HEK293 (cell line): Measurements from ENCODE around the gene IFNE.

Source experiments
- CTCF ChIA-PET: fragments of 350-600 bp; formaldehyde crosslinking; extraction: SDS; loops from one replicate; lab custom pipeline; 2021; ENCODE audit warnings: antibody characterized with exemption; lab: Yijun Ruan, JAX
- POLR2A ChIA-PET: fragments of 300-600 bp; formaldehyde crosslinking; extraction: SDS; loops from one replicate; lab custom pipeline; 2020; ENCODE audit warnings: antibody characterized with exemption, inconsistent platforms; lab: Yijun Ruan, JAX
- H3K27ac ChIP-seq: fragments of 200-500 bp; sonication (Bioruptor generic); 2 replicates; pipeline ENCODE4 v1.5.1; 2014; ENCODE audit warnings: low read depth, low read length, control low read depth, inconsistent platforms; ENCODE audit errors: extremely low read depth
- H3K36me3 ChIP-seq, 2 experiments: fragments of 200-500 bp in 1 of 2; sonication (Bioruptor generic) in 1 of 2; 1 replicate in 1 of 2; 2 replicates in 1 of 2; pipeline ENCODE4 v1.5.1; 2014 to 2017; ENCODE audit warnings: inconsistent platforms in 2 of 2, low read length in 2 of 2; ENCODE audit not compliant: control insufficient read depth in 2 of 2, insufficient read depth in 1 of 2
- H3K4me1 ChIP-seq: fragments of 200-500 bp; sonication (Bioruptor generic); 2 replicates; pipeline ENCODE4 v1.5.1; 2014; ENCODE audit warnings: mild to moderate bottlenecking, low read length, inconsistent platforms; ENCODE audit not compliant: control insufficient read depth, insufficient read depth
- H3K4me3 ChIP-seq: 2 replicates; pipeline ENCODE4 v1.5.1; 2011; ENCODE audit warnings: low read depth, mild to moderate bottlenecking, control low read depth, low read length, moderate library complexity
- H3K9me3 ChIP-seq: fragments of 200-500 bp; sonication (Bioruptor generic); 2 replicates; pipeline ENCODE4 v1.5.1; 2014; ENCODE audit warnings: low read depth, low read length, inconsistent platforms; ENCODE audit not compliant: control insufficient read depth, insufficient read depth
- FEZF1 ChIP-seq: fragments of 450-650 bp; formaldehyde crosslinking; IDR thresholded peaks from 2 replicates; pipeline ENCODE4 v1.5.1; 2016; ENCODE audit warnings: missing biosample characterization, missing genetic modification characterization
- GFI1B ChIP-seq: fragments of 450-650 bp; formaldehyde crosslinking; IDR thresholded peaks from 2 replicates; pipeline ENCODE4 v1.5.1; 2016; ENCODE audit warnings: missing biosample characterization, missing genetic modification characterization
- OVOL3 ChIP-seq: fragments of 450-650 bp; formaldehyde crosslinking; IDR thresholded peaks from 2 replicates; pipeline ENCODE4 v1.5.1; 2016; ENCODE audit warnings: missing biosample characterization, missing genetic modification characterization
- PRDM10 ChIP-seq: fragments of 450-650 bp; formaldehyde crosslinking; IDR thresholded peaks from 2 replicates; pipeline ENCODE4 v1.5.1; 2016; ENCODE audit warnings: missing biosample characterization, missing genetic modification characterization
- SCRT2 ChIP-seq: fragments of 450-650 bp; formaldehyde crosslinking; IDR thresholded peaks from 2 replicates; pipeline ENCODE4 v1.5.1; 2016; ENCODE audit warnings: missing biosample characterization, missing genetic modification characterization
- SP2 ChIP-seq: fragments of 450-650 bp; formaldehyde crosslinking; IDR thresholded peaks from 2 replicates; pipeline ENCODE4 v1.5.1; 2016; ENCODE audit warnings: missing biosample characterization, missing genetic modification characterization
- ZBTB48 ChIP-seq: fragments of 450-650 bp; formaldehyde crosslinking; IDR thresholded peaks from 2 replicates; pipeline ENCODE4 v1.5.1; 2016; ENCODE audit warnings: missing biosample characterization, missing genetic modification characterization
- ZBTB7A ChIP-seq: fragments of 450-650 bp; formaldehyde crosslinking; IDR thresholded peaks from 2 replicates; pipeline ENCODE4 v1.5.1; 2016; ENCODE audit warnings: low read depth, missing biosample characterization, missing genetic modification characterization
- ZNF121 ChIP-seq: fragments of 450-650 bp; formaldehyde crosslinking; IDR thresholded peaks from 2 replicates; pipeline ENCODE4 v1.5.1; 2016; ENCODE audit warnings: missing biosample characterization, missing genetic modification characterization
- ZNF132 ChIP-seq: fragments of 450-650 bp; formaldehyde crosslinking; IDR thresholded peaks from 2 replicates; pipeline ENCODE4 v1.5.1; 2017; ENCODE audit warnings: missing biosample characterization, missing genetic modification characterization, borderline replicate concordance
- ZNF133 ChIP-seq: fragments of 450-650 bp; formaldehyde crosslinking; IDR thresholded peaks from 2 replicates; pipeline ENCODE4 v1.5.1; 2016; ENCODE audit warnings: missing biosample characterization, missing genetic modification characterization
- ZNF302 ChIP-seq: fragments of 450-650 bp; formaldehyde crosslinking; IDR thresholded peaks from 2 replicates; pipeline ENCODE4 v1.5.1; 2016; ENCODE audit warnings: missing biosample characterization, missing genetic modification characterization, low read depth
- ZNF350 ChIP-seq: fragments of 450-650 bp; formaldehyde crosslinking; IDR thresholded peaks from 2 replicates; pipeline ENCODE4 v1.5.0; 2017; ENCODE audit warnings: missing biosample characterization, mild to moderate bottlenecking, missing genetic modification characterization
- ZNF354C ChIP-seq: fragments of 450-650 bp; formaldehyde crosslinking; IDR thresholded peaks from 2 replicates; pipeline ENCODE4 v1.5.1; 2016; ENCODE audit warnings: missing biosample characterization, missing genetic modification characterization, low read depth, borderline replicate concordance
- ZNF394 ChIP-seq: fragments of 450-650 bp; formaldehyde crosslinking; IDR thresholded peaks from 2 replicates; pipeline ENCODE4 v1.5.1; 2016; ENCODE audit warnings: missing biosample characterization, missing genetic modification characterization, mild to moderate bottlenecking, moderate library complexity, borderline replicate concordance
- ZNF404 ChIP-seq: fragments of 450-650 bp; formaldehyde crosslinking; IDR thresholded peaks from 2 replicates; pipeline ENCODE4 v1.5.1; 2017; ENCODE audit warnings: missing biosample characterization, missing genetic modification characterization
- ZNF426 ChIP-seq: fragments of 450-650 bp; formaldehyde crosslinking; IDR thresholded peaks from 2 replicates; pipeline ENCODE4 v1.5.1; 2017; ENCODE audit warnings: missing biosample characterization, missing genetic modification characterization, mild to moderate bottlenecking, inconsistent platforms, moderate library complexity
- ZNF530 ChIP-seq: fragments of 450-650 bp; formaldehyde crosslinking; IDR thresholded peaks from 2 replicates; pipeline ENCODE4 v1.5.1; 2016; ENCODE audit warnings: low read depth, missing biosample characterization, missing genetic modification characterization
- ZNF544 ChIP-seq: fragments of 450-650 bp; formaldehyde crosslinking; IDR thresholded peaks from 2 replicates; pipeline ENCODE4 v1.5.0; 2017; ENCODE audit warnings: missing biosample characterization, missing genetic modification characterization
- ZNF571 ChIP-seq: fragments of 450-650 bp; formaldehyde crosslinking; IDR thresholded peaks from 2 replicates; pipeline ENCODE4 v1.5.0; 2017; ENCODE audit warnings: missing biosample characterization, missing genetic modification characterization
- ZNF629 ChIP-seq: fragments of 450-650 bp; formaldehyde crosslinking; IDR thresholded peaks from 2 replicates; pipeline ENCODE4 v1.5.1; 2017; ENCODE audit warnings: missing biosample characterization, missing genetic modification characterization
- ZNF677 ChIP-seq: fragments of 450-650 bp; IDR thresholded peaks from 2 replicates; pipeline ENCODE4 v1.5.0; 2018; ENCODE audit warnings: missing biosample characterization, mild to moderate bottlenecking, missing genetic modification characterization, moderate library complexity
- TF ChIP-seq, protein P1 (sequence below): fragments of 450-650 bp; formaldehyde crosslinking; IDR thresholded peaks from 2 replicates; pipeline ENCODE4 v1.5.1; 2016; ENCODE audit warnings: missing biosample characterization, missing genetic modification characterization

IFNE gene

GRCh38 chr9:21513431-21513830, 31.3 kb upstream of the IFNE start:
- CTCF ChIA-PET, result no interaction called here

DNA sequence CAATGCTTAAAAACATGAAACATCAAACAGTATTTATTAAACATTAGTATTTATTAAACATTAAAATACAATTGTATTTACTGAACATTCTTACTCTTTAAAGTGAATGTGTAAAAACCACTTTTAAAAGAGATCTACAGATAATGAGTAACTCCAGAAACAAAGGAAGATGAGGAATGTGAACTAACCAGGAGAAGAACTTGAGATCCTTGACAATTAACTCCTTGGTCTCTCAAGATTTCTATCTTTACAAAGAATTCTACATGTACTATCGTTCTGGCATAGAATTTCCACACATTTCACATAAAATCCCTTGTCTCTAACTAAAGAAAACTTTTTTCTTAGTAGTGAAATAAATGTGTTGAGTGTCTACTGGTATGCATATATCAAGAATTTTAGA, 28.7 kb upstream of the IFNE start:
- H3K9me3 ChIP-seq, result no peaks in the 10 kb centered on the region
- TF ChIP-seq ZNF133 (no peak), ZNF404 (tag by site-specific recombination) (no peak), ZNF121 (tag by site-specific recombination) (no peak), ZNF354C (tag by site-specific recombination) (no peak), ZBTB48 (tag by site-specific recombination) (no peak), ZNF132 (tag by site-specific recombination) (no peak), ZBTB7A (tag by site-specific recombination) (no peak), ZNF629 (tag by site-specific recombination) (no peak), ZNF677 (tag by site-specific recombination) (no peak), ZNF426 (tag by site-specific recombination) (no peak), ZNF394 (no peak)
- TF ChIP-seq, all 188 proteins: peak for 0
- H3K4me3 ChIP-seq, result no peak overlapping the region
- H3K4me1 ChIP-seq, result peaks cover 5% of the 10 kb centered on the region
- ChIA-PET CTCF (interaction anchor here (1.7 kb wide), 1 partner anchor 45 kb away, joined by 8 read pairs; no protein-coding TSS in a partner anchor), POLR2A (no interaction called here)
- no peak overlapping the region for H3K27ac ChIP-seq
- H3K36me3 ChIP-seq, result no peaks in the 10 kb centered on the region

More at GRCh38 chr9:21513431-21513830, 31.3 kb upstream of the IFNE start:
- H3K27ac ChIP-seq, result no peak overlapping the region
- TF ChIP-seq ZNF530 (tag by site-specific recombination) (no peak), ZNF302 (tag by site-specific recombination) (no peak)
- TF ChIP-seq, protein P1, sequence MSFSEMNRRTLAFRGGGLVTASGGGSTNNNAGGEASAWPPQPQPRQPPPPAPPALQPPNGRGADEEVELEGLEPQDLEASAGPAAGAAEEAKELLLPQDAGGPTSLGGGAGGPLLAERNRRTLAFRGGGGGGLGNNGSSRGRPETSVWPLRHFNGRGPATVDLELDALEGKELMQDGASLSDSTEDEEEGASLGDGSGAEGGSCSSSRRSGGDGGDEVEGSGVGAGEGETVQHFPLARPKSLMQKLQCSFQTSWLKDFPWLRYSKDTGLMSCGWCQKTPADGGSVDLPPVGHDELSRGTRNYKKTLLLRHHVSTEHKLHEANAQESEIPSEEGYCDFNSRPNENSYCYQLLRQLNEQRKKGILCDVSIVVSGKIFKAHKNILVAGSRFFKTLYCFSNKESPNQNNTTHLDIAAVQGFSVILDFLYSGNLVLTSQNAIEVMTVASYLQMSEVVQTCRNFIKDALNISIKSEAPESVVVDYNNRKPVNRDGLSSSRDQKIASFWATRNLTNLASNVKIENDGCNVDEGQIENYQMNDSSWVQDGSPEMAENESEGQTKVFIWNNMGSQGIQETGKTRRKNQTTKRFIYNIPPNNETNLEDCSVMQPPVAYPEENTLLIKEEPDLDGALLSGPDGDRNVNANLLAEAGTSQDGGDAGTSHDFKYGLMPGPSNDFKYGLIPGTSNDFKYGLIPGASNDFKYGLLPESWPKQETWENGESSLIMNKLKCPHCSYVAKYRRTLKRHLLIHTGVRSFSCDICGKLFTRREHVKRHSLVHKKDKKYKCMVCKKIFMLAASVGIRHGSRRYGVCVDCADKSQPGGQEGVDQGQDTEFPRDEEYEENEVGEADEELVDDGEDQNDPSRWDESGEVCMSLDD (tag by site-specific recombination), result no peak
- no peaks in the 10 kb centered on the region for H3K9me3 ChIP-seq
- no peak overlapping the region for H3K4me3 ChIP-seq
- H3K36me3 ChIP-seq, result no peaks in the 10 kb centered on the region
- POLR2A ChIA-PET, result no interaction called here
- no peaks in the 10 kb centered on the region for H3K4me1 ChIP-seq

DNA sequence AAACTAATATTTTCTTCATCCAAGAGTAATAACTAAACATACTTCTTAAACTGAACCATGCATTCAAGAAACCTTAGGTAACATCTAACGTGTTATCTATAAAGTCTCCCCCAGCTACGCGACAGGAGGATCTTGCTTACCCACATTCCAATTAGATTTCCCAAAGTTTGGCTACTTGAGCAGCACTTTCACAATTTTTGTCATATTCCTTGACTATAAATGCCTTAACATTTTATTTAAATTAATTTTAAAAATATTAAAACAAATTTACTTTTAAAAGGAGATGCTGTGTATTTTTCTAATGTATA, 25.3 kb upstream of the IFNE start:
- POLR2A ChIA-PET, result no interaction called here
- CTCF ChIA-PET, result no interaction called here

More for the DNA sequence above, 25.3 kb upstream of the IFNE start:
- Histone ChIP-seq H3K36me3 (no peaks in the 10 kb centered on the region), H3K27ac (no peak overlapping the region), H3K9me3 (no peaks in the 10 kb centered on the region), H3K4me3 (no peak overlapping the region), H3K4me1 (peaks cover 5% of the 10 kb centered on the region)
- no peak for TF ChIP-seq ZNF571 (tag by site-specific recombination)
- no peak for TF ChIP-seq ZNF350 (tag by site-specific recombination)
- no peak for TF ChIP-seq PRDM10 (tag by site-specific recombination)
- TF ChIP-seq ZNF394, result no peak
- TF ChIP-seq FEZF1 (tag by site-specific recombination), result no peak
- TF ChIP-seq GFI1B (tag by site-specific recombination), result no peak
- no peak for TF ChIP-seq SP2 (tag by site-specific recombination)
- no peak for TF ChIP-seq OVOL3 (tag by site-specific recombination)
- TF ChIP-seq ZNF677 (tag by site-specific recombination), result no peak
- TF ChIP-seq SCRT2, result no peak
- TF ChIP-seq ZNF544 (tag by site-specific recombination), result no peak
